NCI-H1436 (cell line): ENCODE data around the gene XRRA1.

Experiments used
- DNase-seq: peaks from one replicate; lab custom pipeline; 2025; lab: John Stamatoyannopoulos, UW

Gene XRRA1

GRCh38 chr11:74950374-74950969 is 1.6 kb upstream of the XRRA1 start:
- DNase-seq = no peak

GRCh38 chr11:74949753-74950137 is 854 bp upstream of the XRRA1 start:
- DNase-seq = no peak

- DNase-seq = no peak
Observed at GRCh38 chr11:74948546-74948897, 369 bp downstream of the XRRA1 start.

GRCh38 chr11:74942073-74942759 is 6.7 kb downstream of the XRRA1 start:
- no peak for DNase-seq

GRCh38 chr11:74941492-74941891 is 7.4 kb downstream of the XRRA1 start:
- no peak for DNase-seq

GRCh38 chr11:74937696-74938475 is 11.0 kb downstream of the XRRA1 start:
- DNase-seq = no peak

GRCh38 chr11:74936976-74937375 is 11.9 kb downstream of the XRRA1 start:
- DNase-seq = no peak

- no peak for DNase-seq
Observed at GRCh38 chr11:74936087-74936486, 12.8 kb downstream of the XRRA1 start.

GRCh38 chr11:74935285-74935684 is 13.6 kb downstream of the XRRA1 start:
- no peak for DNase-seq

GRCh38 chr11:74933765-74934164 is 15.1 kb downstream of the XRRA1 start:
- no peak for DNase-seq

- no peak for DNase-seq
Observed at GRCh38 chr11:74932797-74933196, 16.1 kb downstream of the XRRA1 start.

- DNase-seq = no peak
Observed at GRCh38 chr11:74932169-74932568, 16.7 kb downstream of the XRRA1 start.

- DNase-seq = peak; percentile 79
Observed at GRCh38 chr11:74929431-74930363, 19.2 kb downstream of the XRRA1 start.

GRCh38 chr11:74927496-74927895 is 21.4 kb downstream of the XRRA1 start:
- DNase-seq = no peak

GRCh38 chr11:74926304-74927030 is 22.4 kb downstream of the XRRA1 start:
- DNase-seq = no peak

GRCh38 chr11:74925281-74925680 is 23.6 kb downstream of the XRRA1 start:
- no peak for DNase-seq

GRCh38 chr11:74923125-74923524 is 25.8 kb downstream of the XRRA1 start:
- DNase-seq = no peak

- no peak for DNase-seq
Observed at GRCh38 chr11:74909812-74910211, 39.1 kb downstream of the XRRA1 start.

GRCh38 chr11:74909385-74909784 is 39.5 kb downstream of the XRRA1 start:
- DNase-seq = no peak

GRCh38 chr11:74905326-74905725 is 43.6 kb downstream of the XRRA1 start:
- DNase-seq = no peak

GRCh38 chr11:74902342-74902741 is 46.5 kb downstream of the XRRA1 start:
- DNase-seq = no peak

- no peak for DNase-seq
Observed at GRCh38 chr11:74896311-74896710, 52.6 kb downstream of the XRRA1 start.
